Thymus (tissue), 11 donors: ENCODE data around the gene KIF5A. TPM values are rescaled to one million over a fixed set of nuclear protein-coding genes. Genes with fewer than 3 reads are reported as not detected.

Experiments used
- DNase-seq, 9 donors: peaks; one replicate each; pipeline ENCODE4 v3.0.0-alpha.2; 2013; ENCODE audit warnings: low spot score in 9 of 9, low read depth in 6 of 9, missing footprints in 1 of 9
- H3K27ac ChIP-seq, 2 donors: one replicate each; pipeline ENCODE4 v1.5.1; 2013; ENCODE audit warnings: control low read depth in 1 of 2, low read depth in 1 of 2, low read length in 1 of 2, mild to moderate bottlenecking in 1 of 2, moderate library complexity in 1 of 2
- H3K27me3 ChIP-seq, 2 donors: one replicate each; pipeline ENCODE4 v1.5.1; 2013; ENCODE audit warnings: low read length in 1 of 2; ENCODE audit not compliant: control insufficient read depth in 2 of 2, insufficient read depth in 1 of 2
- H3K36me3 ChIP-seq, 2 donors: one replicate each; pipeline ENCODE4 v1.5.1; 2013; ENCODE audit warnings: low read length in 1 of 2, mild to moderate bottlenecking in 1 of 2, moderate library complexity in 1 of 2; ENCODE audit not compliant: control insufficient read depth in 2 of 2, insufficient read depth in 2 of 2
- H3K4me1 ChIP-seq, 2 donors: one replicate each; pipeline ENCODE4 v1.5.1; 2013; ENCODE audit warnings: low read length in 2 of 2; ENCODE audit not compliant: control insufficient read depth in 2 of 2, insufficient read depth in 2 of 2
- H3K4me3 ChIP-seq, 2 donors: one replicate each; pipeline ENCODE4 v1.5.1; 2013; ENCODE audit warnings: low read length in 2 of 2, control low read depth in 1 of 2, mild to moderate bottlenecking in 1 of 2
- H3K9me3 ChIP-seq, 2 donors: one replicate each; pipeline ENCODE4 v1.5.1; 2013; ENCODE audit warnings: low read length in 1 of 2, mild to moderate bottlenecking in 1 of 2; ENCODE audit not compliant: control insufficient read depth in 2 of 2, insufficient read depth in 1 of 2
- WGBS: extraction: QIAGEN DNeasy Blood & Tissue Kit; methylation state at CpG from one replicate; pipeline ENCODE4 v1.1.7; 2013; 5-methylcytosine and 5-hydroxymethylcytosine counted together
- polyA plus RNA-seq: library from polyadenylated mRNA; stranded (reverse); fragments of 200-250 nt; gene quantifications from one replicate; pipeline ENCODE4 v1.2.3, GENCODE V29; 2013
- total RNA-seq: library from RNA; stranded (reverse); fragments of 120-200 nt; gene quantifications from one replicate; pipeline ENCODE4 v1.2.4, GENCODE V29; 2013
- donor health status: healthy.

KIF5A gene
- total and polyA plus RNA-seq, 2 donors = 0.05 to 0.27 TPM

- Histone ChIP-seq H3K27me3 (peaks cover 22 to 70% of the 10 kb centered on the region in 2 donors), H3K4me1 (peaks cover 13 to 29% of the 10 kb centered on the region in 2 donors), H3K27ac (no peak overlapping the region), H3K9me3 (peaks cover 0 to 3% of the 10 kb centered on the region in 2 donors), H3K36me3 (peaks cover 10 to 19% of the 10 kb centered on the region in 2 donors), H3K4me3 (peak overlapping the region; percentile 16 to 56)
- no peak for DNase-seq
- 4% methylated on average over 29 of the region's 29 CpGs for WGBS
Observed at GRCh38 chr12:57610554-57611107, 60.8 kb downstream of the KIF5A start.

GRCh38 chr12:57611108-57611826, 61.4 kb downstream of the KIF5A start, which contains the start of gene ARHGEF25:
ARHGEF25 (plus strand) TSS chr12:57611435; CDS start chr12:57611895, 460 bp downstream.
- H3K36me3 ChIP-seq = peaks cover 10 to 19% of the 10 kb centered on the region in 2 donors
- peak within 1 kb of the TSS; percentile 16 to 56 for H3K4me3 ChIP-seq
- no peak for DNase-seq
- H3K4me1 ChIP-seq = peaks cover 8 to 24% of the 10 kb centered on the region in 2 donors
- 1% methylated on average over 55 of the region's 55 CpGs for WGBS
- peaks cover 0 to 3% of the 10 kb centered on the region in 2 donors for H3K9me3 ChIP-seq
- H3K27ac ChIP-seq = no peak within 1 kb of the TSS
- peaks cover 22 to 77% of the 10 kb centered on the region in 2 donors for H3K27me3 ChIP-seq

- H3K36me3 ChIP-seq = peaks cover 7 to 13% of the 10 kb centered on the region in 2 donors
- peak overlapping the region in 1 of 2 donors; percentile 56 for H3K4me3 ChIP-seq
- H3K27me3 ChIP-seq = peaks cover 26 to 84% of the 10 kb centered on the region in 2 donors
- H3K9me3 ChIP-seq = peaks cover 0 to 3% of the 10 kb centered on the region in 2 donors
- no peak for DNase-seq
- H3K27ac ChIP-seq = no peak overlapping the region
- WGBS = 22% methylated on average over 23 of the region's 23 CpGs
- H3K4me1 ChIP-seq = peaks cover 8 to 24% of the 10 kb centered on the region in 2 donors
Observed at GRCh38 chr12:57611827-57612710, 62.2 kb downstream of the KIF5A start.

- Histone ChIP-seq H3K36me3 (peaks cover 4 to 7% of the 10 kb centered on the region in 2 donors), H3K27me3 (peaks cover 27 to 92% of the 10 kb centered on the region in 2 donors), H3K9me3 (peaks cover 0 to 3% of the 10 kb centered on the region in 2 donors), H3K4me1 (peaks cover 8 to 24% of the 10 kb centered on the region in 2 donors), H3K4me3 (no peak overlapping the region), H3K27ac (no peak overlapping the region)
- no peak for DNase-seq
- 96% methylated on average over 10 of the region's 10 CpGs for WGBS
Observed at GRCh38 chr12:57612711-57613426, 63.0 kb downstream of the KIF5A start.

GRCh38 chr12:57613427-57614109, 63.7 kb downstream of the KIF5A start:
- no peak overlapping the region for H3K27ac ChIP-seq
- DNase-seq = no peak
- H3K27me3 ChIP-seq = peaks cover 34 to 96% of the 10 kb centered on the region in 2 donors
- H3K9me3 ChIP-seq = peaks cover 0 to 3% of the 10 kb centered on the region in 2 donors
- H3K4me3 ChIP-seq = no peak overlapping the region
- peaks cover 8 to 24% of the 10 kb centered on the region in 2 donors for H3K4me1 ChIP-seq
- peaks cover 4% of the 10 kb centered on the region in 2 donors for H3K36me3 ChIP-seq
- WGBS = 92% methylated on average over 10 of the region's 10 CpGs

- WGBS = 42% methylated on average over 14 of the region's 14 CpGs
- no peaks in the 10 kb centered on the region for H3K36me3 ChIP-seq
- peaks cover 42 to 99% of the 10 kb centered on the region in 2 donors for H3K27me3 ChIP-seq
- H3K4me1 ChIP-seq = peaks cover 8 to 27% of the 10 kb centered on the region in 2 donors
- no peak overlapping the region for H3K4me3 ChIP-seq
- peaks cover 0 to 3% of the 10 kb centered on the region in 2 donors for H3K9me3 ChIP-seq
- DNase-seq = no peak
- no peak overlapping the region for H3K27ac ChIP-seq
Observed at GRCh38 chr12:57614178-57614947, 64.5 kb downstream of the KIF5A start.

GRCh38 chr12:57614948-57615500, 65.2 kb downstream of the KIF5A start:
- no peaks in the 10 kb centered on the region for H3K36me3 ChIP-seq
- WGBS = 87% methylated on average over 11 of the region's 11 CpGs
- no peak for DNase-seq
- H3K27ac ChIP-seq = no peak overlapping the region
- H3K27me3 ChIP-seq = peaks cover 48 to 99% of the 10 kb centered on the region in 2 donors
- peaks cover 8 to 32% of the 10 kb centered on the region in 2 donors for H3K4me1 ChIP-seq
- H3K4me3 ChIP-seq = no peak overlapping the region
- H3K9me3 ChIP-seq = peaks cover 0 to 3% of the 10 kb centered on the region in 2 donors
